Activated B cell treated with CpG ODN at 0.5 μM for 24 hours (primary cell): ENCODE measurements around the gene ETFB. TPM values are rescaled to one million over a fixed set of nuclear protein-coding genes. Genes with fewer than 3 reads are reported as not detected.

ENCODE experiments used
- ATAC-seq: fragments of 200-7000 bp; cut with Tn5 transposase; one replicate; pipeline ENCODE4 v1.10.0; 2021; ENCODE audit warnings: low read depth, mild to moderate bottlenecking, moderate library complexity
- CTCF ChIA-PET: fragments of 350-600 bp; sonication (Branson Sonifier 250); formaldehyde crosslinking; loops from one replicate; lab custom pipeline; 2021; ENCODE audit warnings: antibody characterized with exemption; lab: Charles Lee
- POLR2A ChIA-PET: fragments of 350-600 bp; sonication (Branson Sonifier 250); formaldehyde crosslinking; loops from one replicate; lab custom pipeline; 2021; ENCODE audit warnings: antibody characterized with exemption; lab: Charles Lee
- DNase-seq: peaks from one replicate; pipeline ENCODE4 v3.0.0; 2022
- H3K27ac Mint-ChIP-seq: one replicate; pipeline ENCODE4 v1.8.0; 2020; ENCODE audit warnings: mixed read lengths
- H3K27me3 Mint-ChIP-seq: one replicate; pipeline ENCODE4 v1.8.0; 2021; ENCODE audit warnings: mixed read lengths
- H3K36me3 Mint-ChIP-seq: one replicate; pipeline ENCODE4 v1.8.0; 2021; ENCODE audit warnings: low read depth, mixed read lengths
- H3K4me1 Mint-ChIP-seq: one replicate; pipeline ENCODE4 v1.8.0; 2021; ENCODE audit warnings: mixed read lengths
- H3K4me3 Mint-ChIP-seq: one replicate; pipeline ENCODE4 v1.8.0; 2020; ENCODE audit warnings: mild to moderate bottlenecking, mixed read lengths
- H3K9me3 Mint-ChIP-seq: one replicate; pipeline ENCODE4 v1.8.0; 2020; ENCODE audit warnings: mixed read lengths
- CTCF ChIP-seq: fragments of 200-600 bp; IDR thresholded peaks from one replicate; pipeline ENCODE4 v1.8.0; 2022; ENCODE audit warnings: antibody characterized with exemption, mild to moderate bottlenecking
- intact Hi-C: fragments of 100-400 bp; cut with micrococcal nuclease; formaldehyde crosslinking; loops from one replicate; pipeline ENCODE4 v1.15.1; 2024
- total RNA-seq: library from RNA; stranded (reverse); gene quantifications from 2 replicates; pipeline ENCODE4 v1.2.3, GENCODE V29; 2022

Gene ETFB
- total RNA-seq, 1 donor from 2014 or later: 43.8 TPM

GRCh38 chr19:51324167-51324481, 42.1 kb downstream of the ETFB start:
- DNase-seq: no peak
- peaks cover 49% of the 10 kb centered on the region for H3K27me3 Mint-ChIP-seq
- ChIA-PET POLR2A (no interaction called here), CTCF (no interaction called here)
- H3K4me1 Mint-ChIP-seq: peaks cover 10% of the 10 kb centered on the region
- no peaks in the 10 kb centered on the region for H3K9me3 Mint-ChIP-seq
- no peak overlapping the region for H3K4me3 Mint-ChIP-seq
- intact Hi-C loops: no loop called here
- TF ChIP-seq CTCF: no peak
- H3K36me3 Mint-ChIP-seq: no peaks in the 10 kb centered on the region
- no peak overlapping the region for H3K27ac Mint-ChIP-seq
- no peak for ATAC-seq

GRCh38 chr19:51323481-51324166, 42.6 kb downstream of the ETFB start:
- intact Hi-C loops: no loop called here
- no peak for DNase-seq
- Mint-ChIP-seq H3K4me1 (peaks cover 10% of the 10 kb centered on the region), H3K27me3 (peaks cover 47% of the 10 kb centered on the region), H3K36me3 (no peaks in the 10 kb centered on the region), H3K9me3 (no peaks in the 10 kb centered on the region), H3K4me3 (no peak overlapping the region), H3K27ac (no peak overlapping the region)
- CTCF ChIA-PET: no interaction called here
- POLR2A ChIA-PET: no interaction called here
- no peak for ATAC-seq
- TF ChIP-seq CTCF: no peak

- no peak overlapping the region for H3K4me3 Mint-ChIP-seq
- ChIA-PET CTCF (no interaction called here), POLR2A (no interaction called here)
- no peak for TF ChIP-seq CTCF
- intact Hi-C loops: no loop called here
- peaks cover 46% of the 10 kb centered on the region for H3K27me3 Mint-ChIP-seq
- no peak for ATAC-seq
- H3K36me3 Mint-ChIP-seq: no peaks in the 10 kb centered on the region
- H3K9me3 Mint-ChIP-seq: no peaks in the 10 kb centered on the region
- DNase-seq: no peak
- H3K4me1 Mint-ChIP-seq: peaks cover 4% of the 10 kb centered on the region
- no peak overlapping the region for H3K27ac Mint-ChIP-seq
Observed at GRCh38 chr19:51321799-51322198, 44.4 kb downstream of the ETFB start.

DNA sequence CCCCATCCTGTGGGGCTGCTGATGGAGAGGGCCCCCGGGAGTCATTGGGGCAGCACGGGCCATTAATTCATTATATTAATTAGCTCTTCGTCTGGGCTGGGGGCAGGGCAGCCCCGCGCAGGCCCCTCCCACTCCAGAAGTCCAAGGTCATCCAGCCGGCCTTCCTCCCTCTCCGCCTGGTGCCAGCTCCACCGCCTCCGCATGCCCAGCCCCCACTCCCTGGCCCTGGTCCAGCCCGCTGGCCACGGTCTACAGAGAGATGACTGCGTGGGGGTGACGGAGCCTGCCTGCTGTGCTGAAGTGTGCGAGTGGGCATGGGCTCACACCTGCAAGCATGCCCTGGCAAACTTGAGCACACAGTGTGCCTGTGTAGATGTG, 45.9 kb downstream of the ETFB start:
- Mint-ChIP-seq H3K27me3 (peaks cover 35% of the 10 kb centered on the region), H3K36me3 (no peaks in the 10 kb centered on the region), H3K27ac (no peak overlapping the region), H3K4me3 (no peak overlapping the region), H3K4me1 (no peaks in the 10 kb centered on the region), H3K9me3 (no peaks in the 10 kb centered on the region)
- ChIA-PET CTCF (no interaction called here), POLR2A (no interaction called here)
- intact Hi-C loops: no loop called here
- no peak for TF ChIP-seq CTCF
- DNase-seq (no peak), ATAC-seq (no peak)

GRCh38 chr19:51319649-51320279, 46.4 kb downstream of the ETFB start:
- Mint-ChIP-seq H3K27me3 (peaks cover 34% of the 10 kb centered on the region), H3K4me1 (no peaks in the 10 kb centered on the region), H3K36me3 (no peaks in the 10 kb centered on the region), H3K9me3 (peaks cover 2% of the 10 kb centered on the region), H3K4me3 (no peak overlapping the region), H3K27ac (no peak overlapping the region)
- POLR2A ChIA-PET: no interaction called here
- ATAC-seq (no peak), DNase-seq (no peak)
- CTCF ChIA-PET: no interaction called here
- no peak for TF ChIP-seq CTCF
- intact Hi-C loops: no loop called here
